H1 (cell line): ENCODE data around the gene PIGA. TPM values are rescaled to one million over a fixed set of nuclear protein-coding genes. Genes with fewer than 3 reads are reported as not detected.

ENCODE experiments used
- CHD7 ChIP-seq: fragments of 300-600 bp; sonication (generic); IDR thresholded peaks from 2 replicates; pipeline ENCODE4 v1.7.1; 2012; ENCODE audit warnings: low read length, moderate library complexity, mild to moderate bottlenecking, inconsistent platforms; ENCODE audit not compliant: insufficient replicate concordance
- KDM1A ChIP-seq: fragments of 200-600, 300-600 bp; sonication (generic); IDR thresholded peaks from 2 replicates; pipeline ENCODE4 v1.7.1; 2016; ENCODE audit warnings: mild to moderate bottlenecking, low read length, borderline replicate concordance
- TAF7 ChIP-seq: optimal IDR thresholded peaks from 2 replicates; pipeline ENCODE3; 2011; ENCODE audit warnings: low read depth, mild to moderate bottlenecking, inconsistent platforms, low read length, moderate library complexity, borderline replicate concordance
- polyA plus RNA-seq, 7 experiments: library from polyadenylated mRNA; depleted of rRNA in 3 of 7; stranded (reverse) in 5 of 7; unstranded in 2 of 7; fragments of >200 nt in 5 of 7; fragments of 200-250 nt in 2 of 7; gene quantifications; 1 replicate in 5 of 7; 2 replicates in 1 of 7; 4 replicates in 1 of 7; pipeline versions ENCODE4 v1.2.1 to v1.2.3, GENCODE V29; 2011 to 2013; ENCODE audit warnings: missing spikeins in 2 of 7, mixed read lengths in 2 of 7
- total RNA-seq: library from RNA; stranded (reverse); fragmentation: NEBNext Ultra II Directional; extraction: Animal tissue kit (Norgen Biotek cat#: 25700); gene quantifications from 2 replicates; pipeline ENCODE4 v1.2.1, GENCODE V29; 2021

The PIGA gene
- total and polyA plus RNA-seq, 2 of the 8 experiments (the other 6 are each of a cell fraction or from before 2014, with no cell fraction given), result 5.0 to 13.4 TPM

- TF ChIP-seq TAF7, result no peak
- no peak for TF ChIP-seq CHD7
- no peak for TF ChIP-seq KDM1A
- TF ChIP-seq, all 59 proteins: peak for 0
Measured at GRCh38 chrX:15358533-15358932, 23.2 kb upstream of the PIGA start (continued).
